HepG2 (cell line): Measurements from ENCODE around the gene RSAD2. TPM values are rescaled to one million over a fixed set of nuclear protein-coding genes. Genes with fewer than 3 reads are reported as not detected.
A peak's percentile ranks its signal among the peaks of the same experiment; 100 is the strongest.

ENCODE experiments used
- ARNTL ChIP-seq: sonication (generic); formaldehyde crosslinking; IDR thresholded peaks from 2 replicates; pipeline ENCODE4 v1.4.0; 2020; ENCODE audit warnings: mild to moderate bottlenecking, missing genetic modification reagents
- ATF1 ChIP-seq: IDR thresholded peaks from 2 replicates; pipeline ENCODE4 v1.6.1; 2016; ENCODE audit warnings: mild to moderate bottlenecking, control low read depth
- FOXO1 ChIP-seq: sonication (generic); formaldehyde crosslinking; IDR thresholded peaks from 2 replicates; pipeline ENCODE4 v1.4.0; 2020; ENCODE audit warnings: missing genetic modification reagents
- HNRNPK ChIP-seq: fragments of 200-400 bp; formaldehyde crosslinking; IDR thresholded peaks from 2 replicates; pipeline ENCODE4 v1.6.1; 2018; ENCODE audit warnings: low read length, low read depth, moderate library complexity, mild to moderate bottlenecking; ENCODE audit not compliant: poor library complexity, severe bottlenecking
- MEIS2 ChIP-seq: sonication (generic); formaldehyde crosslinking; IDR thresholded peaks from 2 replicates; pipeline ENCODE4 v1.9.0; 2021; ENCODE audit warnings: mild to moderate bottlenecking, missing genetic modification reagents
- MYNN ChIP-seq: sonication (generic); formaldehyde crosslinking; IDR thresholded peaks from 2 replicates; pipeline ENCODE4 v1.4.0; 2020; ENCODE audit warnings: mild to moderate bottlenecking, low read depth, missing genetic modification reagents
- POGZ ChIP-seq: sonication (generic); formaldehyde crosslinking; IDR thresholded peaks from 2 replicates; pipeline ENCODE4 v1.4.0; 2020; ENCODE audit warnings: mild to moderate bottlenecking, missing genetic modification reagents
- WIZ ChIP-seq: sonication (generic); formaldehyde crosslinking; IDR thresholded peaks from 2 replicates; pipeline ENCODE4 v1.5.1; 2020; ENCODE audit warnings: mild to moderate bottlenecking, missing genetic modification reagents
- ZNF253 ChIP-seq: sonication (generic); formaldehyde crosslinking; IDR thresholded peaks from 2 replicates; pipeline ENCODE4 v1.8.0; 2022; ENCODE audit warnings: mild to moderate bottlenecking, missing genetic modification reagents, borderline replicate concordance
- ZNF33A ChIP-seq: sonication (generic); formaldehyde crosslinking; IDR thresholded peaks from 2 replicates; pipeline ENCODE4 v1.5.1; 2020; ENCODE audit warnings: missing genetic modification reagents, mild to moderate bottlenecking, moderate library complexity, borderline replicate concordance
- ZNF569 ChIP-seq: sonication (generic); formaldehyde crosslinking; IDR thresholded peaks from 2 replicates; pipeline ENCODE4 v1.5.0; 2020; ENCODE audit warnings: mild to moderate bottlenecking, missing genetic modification reagents, moderate library complexity, borderline replicate concordance
- ZNF607 ChIP-seq: sonication (generic); formaldehyde crosslinking; IDR thresholded peaks from 2 replicates; pipeline ENCODE4 v1.5.1; 2020; ENCODE audit warnings: missing genetic modification reagents, mild to moderate bottlenecking, borderline replicate concordance
- ZSCAN20 ChIP-seq: sonication (generic); formaldehyde crosslinking; IDR thresholded peaks from 2 replicates; pipeline ENCODE4 v1.4.0; 2020; ENCODE audit warnings: missing genetic modification reagents, mild to moderate bottlenecking, borderline replicate concordance
- polyA plus RNA-seq, 8 experiments: library from polyadenylated mRNA; depleted of rRNA in 3 of 8; stranded (reverse) in 7 of 8; unstranded in 1 of 8; fragments of >200 nt; fragmentation: Illumina TruSeq in 4 of 8; extraction: Trizol in 4 of 8; gene quantifications; 2 replicates each; pipeline versions ENCODE4 v1.2.1 to v1.2.3, GENCODE V29; 2011 to 2016; ENCODE audit warnings: low read depth in 4 of 8, missing spikeins in 1 of 8, mixed read lengths in 1 of 8; ENCODE audit not compliant: insufficient read depth in 1 of 8
- total RNA-seq, 5 experiments: library from RNA; depleted of rRNA; stranded (reverse); fragments of >200 nt; fragmentation: Illumina TruSeq; extraction: Trizol; gene quantifications; 2 replicates each; pipeline ENCODE4 v1.2.3, GENCODE V29; 2016; ENCODE audit warnings: low read depth in 1 of 5
- TF ChIP-seq, protein P1 (sequence below): sonication (generic); formaldehyde crosslinking; IDR thresholded peaks from 2 replicates; pipeline ENCODE4 v1.8.1; 2023; ENCODE audit warnings: missing genetic modification reagents, inconsistent platforms, borderline replicate concordance
- TF ChIP-seq, protein P2 (sequence below): IDR thresholded peaks from 2 replicates; pipeline ENCODE4 v1.6.1; 2016; ENCODE audit warnings: control low read depth
- TF ChIP-seq, protein P3 (sequence below): sonication (generic); formaldehyde crosslinking; conservative IDR thresholded peaks from 2 replicates; pipeline ENCODE4 v1.4.0; 2020; ENCODE audit warnings: missing genetic modification reagents
- TF ChIP-seq, protein P4 (sequence below): sonication (generic); formaldehyde crosslinking; IDR thresholded peaks from 2 replicates; pipeline ENCODE4 v1.5.1; 2020; ENCODE audit warnings: missing genetic modification reagents, mild to moderate bottlenecking, borderline replicate concordance
- TF ChIP-seq, protein P5 (sequence below): IDR thresholded peaks from 2 replicates; pipeline ENCODE4 v1.6.1; 2018; ENCODE audit warnings: missing genetic modification reagents

Gene RSAD2
- total and polyA plus RNA-seq, 2 of the 13 experiments (the other 11 are each of a cell fraction or from before 2014, with no cell fraction given): 0.11 TPM; not detected in 1

DNA sequence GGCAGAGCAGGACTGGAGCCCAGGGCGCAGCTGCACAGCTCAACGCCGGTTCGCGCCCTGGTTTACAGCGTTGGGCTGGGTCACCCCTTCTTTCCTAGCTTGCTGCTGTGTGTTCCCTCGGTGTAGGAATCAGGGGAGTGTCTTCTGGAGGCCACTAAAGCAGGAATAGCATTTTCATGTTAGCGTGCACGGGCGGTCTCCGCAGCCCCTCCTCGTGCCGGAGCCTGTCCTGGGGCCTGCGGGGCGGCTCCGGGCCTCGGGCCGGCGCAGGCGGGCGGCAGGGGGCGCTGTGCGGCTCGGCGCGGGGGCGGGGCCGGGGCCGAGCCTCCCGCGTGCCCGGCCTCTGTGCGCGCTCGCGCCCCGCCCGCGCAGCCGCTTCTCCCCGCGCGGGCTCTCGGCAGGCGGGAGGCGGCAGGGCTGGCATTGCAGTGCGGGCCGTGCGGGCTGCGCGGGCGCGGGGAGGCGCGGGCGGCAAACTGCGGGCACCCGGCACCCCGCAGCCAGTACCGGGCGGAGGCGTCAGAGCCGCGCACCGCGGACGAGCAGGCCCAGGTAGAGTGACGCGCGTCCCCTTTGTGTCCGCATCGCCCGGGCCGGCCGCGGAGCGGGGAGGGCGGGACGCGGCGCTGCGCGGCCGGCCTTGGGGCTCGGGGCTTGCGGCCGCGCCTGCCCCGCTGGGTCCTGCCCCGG is 39.6 kb downstream of the RSAD2 start, which contains the start of gene RNF144A (continued):
- TF ChIP-seq, protein P1, sequence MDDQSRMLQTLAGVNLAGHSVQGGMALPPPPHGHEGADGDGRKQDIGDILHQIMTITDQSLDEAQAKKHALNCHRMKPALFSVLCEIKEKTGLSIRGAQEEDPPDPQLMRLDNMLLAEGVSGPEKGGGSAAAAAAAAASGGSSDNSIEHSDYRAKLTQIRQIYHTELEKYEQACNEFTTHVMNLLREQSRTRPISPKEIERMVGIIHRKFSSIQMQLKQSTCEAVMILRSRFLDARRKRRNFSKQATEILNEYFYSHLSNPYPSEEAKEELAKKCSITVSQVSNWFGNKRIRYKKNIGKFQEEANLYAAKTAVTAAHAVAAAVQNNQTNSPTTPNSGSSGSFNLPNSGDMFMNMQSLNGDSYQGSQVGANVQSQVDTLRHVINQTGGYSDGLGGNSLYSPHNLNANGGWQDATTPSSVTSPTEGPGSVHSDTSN (CRISPR knock-in tag): no peak
- TF ChIP-seq ZNF253: no peak
- no peak for TF ChIP-seq ATF1 (CRISPR knock-in tag)
- no peak for TF ChIP-seq ZSCAN20 (CRISPR knock-in tag)
- TF ChIP-seq, protein P2, sequence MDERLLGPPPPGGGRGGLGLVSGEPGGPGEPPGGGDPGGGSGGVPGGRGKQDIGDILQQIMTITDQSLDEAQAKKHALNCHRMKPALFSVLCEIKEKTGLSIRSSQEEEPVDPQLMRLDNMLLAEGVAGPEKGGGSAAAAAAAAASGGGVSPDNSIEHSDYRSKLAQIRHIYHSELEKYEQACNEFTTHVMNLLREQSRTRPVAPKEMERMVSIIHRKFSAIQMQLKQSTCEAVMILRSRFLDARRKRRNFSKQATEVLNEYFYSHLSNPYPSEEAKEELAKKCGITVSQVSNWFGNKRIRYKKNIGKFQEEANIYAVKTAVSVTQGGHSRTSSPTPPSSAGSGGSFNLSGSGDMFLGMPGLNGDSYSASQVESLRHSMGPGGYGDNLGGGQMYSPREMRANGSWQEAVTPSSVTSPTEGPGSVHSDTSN: no peak
- TF ChIP-seq, protein P3, sequence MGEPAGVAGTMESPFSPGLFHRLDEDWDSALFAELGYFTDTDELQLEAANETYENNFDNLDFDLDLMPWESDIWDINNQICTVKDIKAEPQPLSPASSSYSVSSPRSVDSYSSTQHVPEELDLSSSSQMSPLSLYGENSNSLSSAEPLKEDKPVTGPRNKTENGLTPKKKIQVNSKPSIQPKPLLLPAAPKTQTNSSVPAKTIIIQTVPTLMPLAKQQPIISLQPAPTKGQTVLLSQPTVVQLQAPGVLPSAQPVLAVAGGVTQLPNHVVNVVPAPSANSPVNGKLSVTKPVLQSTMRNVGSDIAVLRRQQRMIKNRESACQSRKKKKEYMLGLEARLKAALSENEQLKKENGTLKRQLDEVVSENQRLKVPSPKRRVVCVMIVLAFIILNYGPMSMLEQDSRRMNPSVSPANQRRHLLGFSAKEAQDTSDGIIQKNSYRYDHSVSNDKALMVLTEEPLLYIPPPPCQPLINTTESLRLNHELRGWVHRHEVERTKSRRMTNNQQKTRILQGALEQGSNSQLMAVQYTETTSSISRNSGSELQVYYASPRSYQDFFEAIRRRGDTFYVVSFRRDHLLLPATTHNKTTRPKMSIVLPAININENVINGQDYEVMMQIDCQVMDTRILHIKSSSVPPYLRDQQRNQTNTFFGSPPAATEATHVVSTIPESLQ (CRISPR knock-in tag): no peak
- TF ChIP-seq ZNF569 (CRISPR knock-in tag): no peak
- TF ChIP-seq MEIS2 (CRISPR knock-in tag): peak; percentile 37; the same call in 1 of the 2 replicates
- TF ChIP-seq ARNTL (CRISPR knock-in tag): no peak
- TF ChIP-seq FOXO1: no peak
- TF ChIP-seq, protein P4, sequence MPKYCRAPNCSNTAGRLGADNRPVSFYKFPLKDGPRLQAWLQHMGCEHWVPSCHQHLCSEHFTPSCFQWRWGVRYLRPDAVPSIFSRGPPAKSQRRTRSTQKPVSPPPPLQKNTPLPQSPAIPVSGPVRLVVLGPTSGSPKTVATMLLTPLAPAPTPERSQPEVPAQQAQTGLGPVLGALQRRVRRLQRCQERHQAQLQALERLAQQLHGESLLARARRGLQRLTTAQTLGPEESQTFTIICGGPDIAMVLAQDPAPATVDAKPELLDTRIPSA (CRISPR knock-in tag): no peak
- no peak for TF ChIP-seq MYNN (CRISPR knock-in tag)
- TF ChIP-seq ZNF33A (CRISPR knock-in tag): no peak
- TF ChIP-seq POGZ (CRISPR knock-in tag): no peak
- no peak for TF ChIP-seq WIZ (CRISPR knock-in tag)
- TF ChIP-seq, protein P5, sequence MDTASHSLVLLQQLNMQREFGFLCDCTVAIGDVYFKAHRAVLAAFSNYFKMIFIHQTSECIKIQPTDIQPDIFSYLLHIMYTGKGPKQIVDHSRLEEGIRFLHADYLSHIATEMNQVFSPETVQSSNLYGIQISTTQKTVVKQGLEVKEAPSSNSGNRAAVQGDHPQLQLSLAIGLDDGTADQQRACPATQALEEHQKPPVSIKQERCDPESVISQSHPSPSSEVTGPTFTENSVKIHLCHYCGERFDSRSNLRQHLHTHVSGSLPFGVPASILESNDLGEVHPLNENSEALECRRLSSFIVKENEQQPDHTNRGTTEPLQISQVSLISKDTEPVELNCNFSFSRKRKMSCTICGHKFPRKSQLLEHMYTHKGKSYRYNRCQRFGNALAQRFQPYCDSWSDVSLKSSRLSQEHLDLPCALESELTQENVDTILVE (CRISPR knock-in tag): no peak
- no peak for TF ChIP-seq HNRNPK
- no peak for TF ChIP-seq ZNF607 (CRISPR knock-in tag)
